IPS-15b (cell line): Measurements from ENCODE around the gene TAMM41.

Experiments used
- H3K27me3 ChIP-seq: one replicate; pipeline ENCODE4 v1.6.1; 2013; ENCODE audit warnings: low read length; ENCODE audit not compliant: control insufficient read depth, insufficient read depth
- H3K36me3 ChIP-seq: one replicate; pipeline ENCODE4 v1.6.1; 2013; ENCODE audit warnings: low read length; ENCODE audit not compliant: control insufficient read depth, insufficient read depth
- H3K4me1 ChIP-seq: one replicate; pipeline ENCODE4 v1.6.1; 2013; ENCODE audit warnings: mild to moderate bottlenecking, low read length; ENCODE audit not compliant: control insufficient read depth, insufficient read depth
- H3K4me3 ChIP-seq: one replicate; pipeline ENCODE4 v1.5.1; 2013; ENCODE audit warnings: low read depth, low read length
- H3K9ac ChIP-seq: one replicate; pipeline ENCODE4 v1.6.1; 2013; ENCODE audit warnings: low read depth, mild to moderate bottlenecking, low read length
- H3K9me3 ChIP-seq: one replicate; pipeline ENCODE4 v1.6.1; 2013; ENCODE audit warnings: mild to moderate bottlenecking, low read length; ENCODE audit not compliant: control insufficient read depth, insufficient read depth

Gene TAMM41

GRCh38 chr3:11808231-11808630, 38.5 kb downstream of the TAMM41 start:
- H3K36me3 ChIP-seq, result peaks cover 14% of the 10 kb centered on the region
- no peak overlapping the region for H3K9ac ChIP-seq
- no peaks in the 10 kb centered on the region for H3K27me3 ChIP-seq
- no peak overlapping the region for H3K4me3 ChIP-seq
- no peaks in the 10 kb centered on the region for H3K4me1 ChIP-seq
- no peaks in the 10 kb centered on the region for H3K9me3 ChIP-seq

- H3K4me1 ChIP-seq, result no peaks in the 10 kb centered on the region
- H3K27me3 ChIP-seq, result no peaks in the 10 kb centered on the region
- no peak overlapping the region for H3K9ac ChIP-seq
- no peaks in the 10 kb centered on the region for H3K9me3 ChIP-seq
- H3K4me3 ChIP-seq, result no peak overlapping the region
- peaks cover 14% of the 10 kb centered on the region for H3K36me3 ChIP-seq
Observed at GRCh38 chr3:11807686-11808085, 39.0 kb downstream of the TAMM41 start.

GRCh38 chr3:11805716-11806115, 41.0 kb downstream of the TAMM41 start:
- Histone ChIP-seq H3K36me3 (peaks cover 14% of the 10 kb centered on the region), H3K9ac (no peak overlapping the region), H3K9me3 (no peaks in the 10 kb centered on the region), H3K4me3 (no peak overlapping the region), H3K4me1 (no peaks in the 10 kb centered on the region), H3K27me3 (no peaks in the 10 kb centered on the region)

GRCh38 chr3:11803977-11804892, 42.5 kb downstream of the TAMM41 start:
- Histone ChIP-seq H3K9me3 (no peaks in the 10 kb centered on the region), H3K4me3 (no peak overlapping the region), H3K4me1 (no peaks in the 10 kb centered on the region), H3K9ac (no peak overlapping the region), H3K36me3 (peaks cover 14% of the 10 kb centered on the region), H3K27me3 (no peaks in the 10 kb centered on the region)

GRCh38 chr3:11799791-11800190, 46.9 kb downstream of the TAMM41 start:
- no peaks in the 10 kb centered on the region for H3K9me3 ChIP-seq
- no peak overlapping the region for H3K4me3 ChIP-seq
- no peak overlapping the region for H3K9ac ChIP-seq
- H3K27me3 ChIP-seq, result no peaks in the 10 kb centered on the region
- H3K4me1 ChIP-seq, result peaks cover 6% of the 10 kb centered on the region
- no peaks in the 10 kb centered on the region for H3K36me3 ChIP-seq

GRCh38 chr3:11794927-11795326, 51.8 kb downstream of the TAMM41 start:
- H3K4me1 ChIP-seq, result peaks cover 6% of the 10 kb centered on the region
- peaks cover 2% of the 10 kb centered on the region for H3K36me3 ChIP-seq
- H3K9ac ChIP-seq, result no peak overlapping the region
- H3K27me3 ChIP-seq, result no peaks in the 10 kb centered on the region
- no peaks in the 10 kb centered on the region for H3K9me3 ChIP-seq
- no peak overlapping the region for H3K4me3 ChIP-seq

GRCh38 chr3:11791339-11792200, 55.1 kb downstream of the TAMM41 start:
- peaks cover 7% of the 10 kb centered on the region for H3K36me3 ChIP-seq

GRCh38 chr3:11789412-11789811, 57.3 kb downstream of the TAMM41 start:
- Histone ChIP-seq H3K36me3 (peaks cover 7% of the 10 kb centered on the region), H3K4me1 (no peaks in the 10 kb centered on the region), H3K27me3 (no peaks in the 10 kb centered on the region), H3K9me3 (no peaks in the 10 kb centered on the region), H3K4me3 (no peak overlapping the region), H3K9ac (no peak overlapping the region)

More at GRCh38 chr3:11791339-11792200, 55.1 kb downstream of the TAMM41 start:
- Histone ChIP-seq H3K27me3 (no peaks in the 10 kb centered on the region), H3K4me3 (no peak overlapping the region), H3K4me1 (peaks cover 6% of the 10 kb centered on the region), H3K9me3 (no peaks in the 10 kb centered on the region), H3K9ac (no peak overlapping the region)

- Histone ChIP-seq H3K27me3 (no peaks in the 10 kb centered on the region), H3K36me3 (peaks cover 5% of the 10 kb centered on the region), H3K9me3 (no peaks in the 10 kb centered on the region), H3K4me1 (no peaks in the 10 kb centered on the region), H3K4me3 (no peak overlapping the region), H3K9ac (no peak overlapping the region)
Observed at GRCh38 chr3:11784971-11785377, 61.7 kb downstream of the TAMM41 start.

- Histone ChIP-seq H3K4me3 (no peak overlapping the region), H3K9me3 (no peaks in the 10 kb centered on the region), H3K4me1 (no peaks in the 10 kb centered on the region), H3K27me3 (no peaks in the 10 kb centered on the region), H3K36me3 (no peaks in the 10 kb centered on the region), H3K9ac (no peak overlapping the region)
Observed at GRCh38 chr3:11780341-11780740, 66.3 kb downstream of the TAMM41 start.

- peaks cover under 1% of the 10 kb centered on the region for H3K4me1 ChIP-seq
- H3K4me3 ChIP-seq, result no peak overlapping the region
- H3K9me3 ChIP-seq, result no peaks in the 10 kb centered on the region
- no peaks in the 10 kb centered on the region for H3K27me3 ChIP-seq
- H3K36me3 ChIP-seq, result no peaks in the 10 kb centered on the region
- no peak overlapping the region for H3K9ac ChIP-seq
Observed at GRCh38 chr3:11779626-11780025, 67.1 kb downstream of the TAMM41 start.
